ENCODE measurements around the gene CYGB.

CYGB gene

GRCh38 chr17:76480632-76481031 lies 56.9 kb downstream of the CYGB start:
- no peak for DNase-seq (ENCODE audit: low read depth in 2 of 2)

GRCh38 chr17:76479515-76480060 lies 57.9 kb downstream of the CYGB start:
- no peak for DNase-seq (ENCODE audit: low read depth in 2 of 2)

GRCh38 chr17:76478730-76479514 lies 58.6 kb downstream of the CYGB start:
- DNase-seq (ENCODE audit: low read depth in 2 of 2), result no peak

DNA sequence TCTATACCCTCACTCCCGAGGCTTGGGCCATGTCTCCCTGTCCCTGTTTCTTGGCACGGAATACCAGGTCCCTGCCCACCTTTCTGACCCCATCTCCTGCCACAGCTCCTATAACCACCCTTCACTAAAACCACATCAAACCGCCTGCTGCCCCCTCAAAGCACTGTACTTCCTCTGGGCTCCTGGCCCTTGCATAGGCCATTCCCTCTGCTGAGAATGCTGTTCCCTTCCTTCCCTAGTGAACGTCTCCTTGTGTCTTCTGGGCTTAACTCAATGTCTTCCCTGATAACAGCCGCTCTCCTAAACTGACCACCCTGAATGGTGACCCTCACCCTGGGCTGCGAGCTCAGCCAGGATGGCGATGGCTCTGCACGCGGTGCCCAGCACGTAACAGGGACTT lies 59.4 kb downstream of the CYGB start:
- no peak for DNase-seq (ENCODE audit: low read depth in 2 of 2)

GRCh38 chr17:76477576-76477975 lies 59.9 kb downstream of the CYGB start:
- no peak for DNase-seq (ENCODE audit: low read depth in 2 of 2)
